ENCODE measurements around the gene ASB10.

The ASB10 gene

DNA sequence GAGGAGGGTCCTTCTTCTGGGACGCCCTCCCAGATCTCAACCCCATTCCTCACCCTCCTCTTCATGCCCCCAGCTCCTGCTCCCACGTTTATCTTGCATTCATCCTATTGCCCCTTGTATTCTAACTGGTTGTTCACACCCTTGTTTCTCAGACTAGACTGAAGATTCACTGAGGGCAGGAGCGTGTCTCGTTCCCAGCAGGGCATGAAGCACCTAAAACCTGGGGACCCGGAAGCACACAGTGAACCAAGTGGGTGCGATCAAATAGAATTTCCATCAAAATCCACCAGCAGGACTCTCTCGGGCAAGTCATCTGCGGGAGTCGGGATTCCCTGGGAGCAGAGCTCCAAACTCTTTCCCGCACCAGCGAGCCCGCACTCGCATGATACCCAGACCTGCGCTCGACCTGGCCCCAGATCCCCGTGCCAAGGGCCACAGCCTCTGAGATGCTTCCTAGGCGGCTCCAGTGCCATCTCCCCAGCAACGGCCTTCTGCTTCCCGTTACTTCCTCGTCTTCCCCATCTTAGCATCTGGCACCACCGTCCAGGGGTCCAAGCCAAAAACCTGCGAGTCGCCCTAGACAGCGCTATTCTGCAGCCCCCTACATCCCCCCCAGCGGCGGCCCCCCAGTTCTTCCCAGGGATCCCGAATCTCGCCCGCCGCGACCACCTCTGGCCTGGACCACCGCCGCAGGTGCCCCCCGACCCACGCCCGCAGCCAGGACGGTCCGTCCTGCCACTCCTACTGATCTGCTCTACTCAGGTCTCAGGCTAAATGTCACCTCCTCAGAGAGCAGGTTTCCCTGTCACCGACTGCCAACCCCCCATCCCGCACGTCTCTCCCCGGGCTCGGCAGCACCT lies 13.4 kb downstream of the ASB10 start:
- Histone ChIP-seq H3K36me3 (ENCODE audit: control insufficient read depth, low read length) (no peaks in the 10 kb centered on the region), H3K27me3 (ENCODE audit: control insufficient read depth, low read length) (peaks cover 19% of the 10 kb centered on the region), H3K9me2 (replicated peaks; ENCODE audit: control insufficient read depth, low read length) (no peaks in the 10 kb centered on the region), H3K4me2 (ENCODE audit: low read length) (no peak overlapping the region), H3F3A (ENCODE audit: control insufficient read depth, insufficient read depth) (no peaks in the 10 kb centered on the region), H3K27ac (ENCODE audit: low read depth, low read length) (no peak overlapping the region), H3K4me1 (ENCODE audit: control insufficient read depth, low read length) (no peaks in the 10 kb centered on the region), H3K4me3 (ENCODE audit: low read length) (no peak overlapping the region), H3K9me3 (ENCODE audit: control insufficient read depth, insufficient read depth, low read length) (no peaks in the 10 kb centered on the region), H4K20me1 (ENCODE audit: control insufficient read depth, insufficient read depth, low read depth, low read length) (no peaks in the 10 kb centered on the region), H3K79me2 (ENCODE audit: control insufficient read depth, low read length) (no peaks in the 10 kb centered on the region)
- no peak for TF ChIP-seq EZH2phosphoT487 (IDR thresholded peaks at IDR 0.05; ENCODE audit: borderline replicate concordance, low read length)
- TF ChIP-seq, protein P1, sequence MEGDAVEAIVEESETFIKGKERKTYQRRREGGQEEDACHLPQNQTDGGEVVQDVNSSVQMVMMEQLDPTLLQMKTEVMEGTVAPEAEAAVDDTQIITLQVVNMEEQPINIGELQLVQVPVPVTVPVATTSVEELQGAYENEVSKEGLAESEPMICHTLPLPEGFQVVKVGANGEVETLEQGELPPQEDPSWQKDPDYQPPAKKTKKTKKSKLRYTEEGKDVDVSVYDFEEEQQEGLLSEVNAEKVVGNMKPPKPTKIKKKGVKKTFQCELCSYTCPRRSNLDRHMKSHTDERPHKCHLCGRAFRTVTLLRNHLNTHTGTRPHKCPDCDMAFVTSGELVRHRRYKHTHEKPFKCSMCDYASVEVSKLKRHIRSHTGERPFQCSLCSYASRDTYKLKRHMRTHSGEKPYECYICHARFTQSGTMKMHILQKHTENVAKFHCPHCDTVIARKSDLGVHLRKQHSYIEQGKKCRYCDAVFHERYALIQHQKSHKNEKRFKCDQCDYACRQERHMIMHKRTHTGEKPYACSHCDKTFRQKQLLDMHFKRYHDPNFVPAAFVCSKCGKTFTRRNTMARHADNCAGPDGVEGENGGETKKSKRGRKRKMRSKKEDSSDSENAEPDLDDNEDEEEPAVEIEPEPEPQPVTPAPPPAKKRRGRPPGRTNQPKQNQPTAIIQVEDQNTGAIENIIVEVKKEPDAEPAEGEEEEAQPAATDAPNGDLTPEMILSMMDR (IDR thresholded peaks at IDR 0.05; ENCODE audit: low read depth, low read length, poor library complexity, severe bottlenecking), result no peak

DNA sequence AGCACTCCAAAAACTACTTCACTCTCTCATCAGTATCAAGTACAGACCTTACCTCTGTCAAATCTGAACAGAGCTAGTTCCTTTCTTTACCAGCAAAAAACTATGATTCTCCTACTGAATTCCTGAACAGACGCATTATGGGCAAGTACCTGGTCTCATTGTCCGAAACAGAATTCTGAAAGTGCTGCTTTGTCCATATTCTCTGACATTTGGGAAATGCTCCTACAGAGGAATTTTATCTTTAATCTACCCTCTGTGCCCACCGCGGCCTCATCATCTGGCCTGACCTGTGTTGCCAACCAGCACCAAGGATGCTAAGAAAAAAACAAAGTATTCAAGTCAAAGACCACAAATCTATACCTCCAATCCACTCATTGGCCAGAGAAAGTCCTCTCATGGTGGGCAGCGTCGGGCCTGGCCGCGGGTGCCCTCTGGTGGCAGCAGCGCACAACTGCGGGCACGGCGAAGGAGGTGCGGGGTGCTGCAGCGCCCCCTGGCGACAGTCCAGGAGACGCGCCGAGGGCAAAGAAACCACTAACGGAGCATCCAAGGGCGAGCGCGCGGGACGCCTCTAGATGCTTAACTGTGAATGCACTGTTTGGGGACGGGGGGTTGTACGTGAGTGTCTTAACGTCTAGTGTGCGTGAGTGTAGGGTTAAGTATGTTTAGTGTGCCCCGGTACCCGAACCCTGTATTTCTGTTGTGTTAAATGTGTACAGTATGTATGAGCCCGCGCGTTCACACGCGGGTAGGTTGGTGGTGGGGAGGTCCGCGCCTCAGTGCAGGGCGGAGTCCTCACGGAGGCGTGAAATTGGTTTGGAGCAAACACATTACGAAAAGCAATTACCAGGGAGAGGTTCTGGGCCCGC lies 14.5 kb downstream of the ASB10 start:
- Histone ChIP-seq H3K27ac (ENCODE audit: low read depth, low read length) (no peak overlapping the region), H3K79me2 (ENCODE audit: control insufficient read depth, low read length) (no peaks in the 10 kb centered on the region), H3F3A (ENCODE audit: control insufficient read depth, insufficient read depth) (no peaks in the 10 kb centered on the region), H3K4me1 (ENCODE audit: control insufficient read depth, low read length) (no peaks in the 10 kb centered on the region), H3K4me3 (ENCODE audit: low read length) (no peak overlapping the region), H3K9me3 (ENCODE audit: control insufficient read depth, insufficient read depth, low read length) (no peaks in the 10 kb centered on the region), H3K9me2 (replicated peaks; ENCODE audit: control insufficient read depth, low read length) (no peaks in the 10 kb centered on the region), H4K20me1 (ENCODE audit: control insufficient read depth, insufficient read depth, low read depth, low read length) (no peaks in the 10 kb centered on the region), H3K36me3 (ENCODE audit: control insufficient read depth, low read length) (no peaks in the 10 kb centered on the region), H3K27me3 (ENCODE audit: control insufficient read depth, low read length) (peaks cover 24% of the 10 kb centered on the region), H3K4me2 (ENCODE audit: low read length) (no peak overlapping the region)
- TF ChIP-seq, protein P1 (IDR thresholded peaks at IDR 0.05; ENCODE audit: low read depth, low read length, poor library complexity, severe bottlenecking), result peak; percentile 100
- no peak for TF ChIP-seq EZH2phosphoT487 (IDR thresholded peaks at IDR 0.05; ENCODE audit: borderline replicate concordance, low read length)

DNA sequence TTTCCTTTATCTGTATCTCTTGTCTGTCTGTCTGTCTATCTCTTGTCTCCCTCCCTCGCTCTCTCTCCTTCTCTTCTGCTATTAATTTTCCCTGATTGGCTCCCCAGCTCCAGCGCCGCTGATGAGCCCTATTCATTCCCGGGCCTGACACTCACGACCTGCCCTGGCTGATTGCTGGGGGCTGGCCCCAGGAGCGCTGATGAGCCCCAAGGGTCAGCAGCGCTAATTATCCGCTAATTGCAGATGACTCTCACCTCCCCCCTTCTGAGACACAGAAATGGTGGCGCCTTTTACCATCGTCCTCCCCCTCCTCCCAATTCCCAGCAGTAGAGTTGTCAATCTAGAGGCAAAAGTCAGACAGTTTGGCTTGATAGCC lies 18.3 kb downstream of the ASB10 start:
- no peaks in the 10 kb centered on the region for H3K9me2 ChIP-seq (replicated peaks; ENCODE audit: control insufficient read depth, low read length)
- no peaks in the 10 kb centered on the region for H3K4me1 ChIP-seq (ENCODE audit: control insufficient read depth, low read length)
- no peaks in the 10 kb centered on the region for H3K79me2 ChIP-seq (ENCODE audit: control insufficient read depth, low read length)
- H3K9me3 ChIP-seq (ENCODE audit: control insufficient read depth, insufficient read depth, low read length), result no peaks in the 10 kb centered on the region
- H3K27me3 ChIP-seq (ENCODE audit: control insufficient read depth, low read length), result peaks cover 49% of the 10 kb centered on the region
- no peak for TF ChIP-seq EZH2phosphoT487 (IDR thresholded peaks at IDR 0.05; ENCODE audit: borderline replicate concordance, low read length)
- TF ChIP-seq, protein P1 (IDR thresholded peaks at IDR 0.05; ENCODE audit: low read depth, low read length, poor library complexity, severe bottlenecking), result no peak
- H3K36me3 ChIP-seq (ENCODE audit: control insufficient read depth, low read length), result no peaks in the 10 kb centered on the region
- H3K4me2 ChIP-seq (ENCODE audit: low read length), result no peak overlapping the region
- no peaks in the 10 kb centered on the region for H4K20me1 ChIP-seq (ENCODE audit: control insufficient read depth, insufficient read depth, low read depth, low read length)
- no peaks in the 10 kb centered on the region for H3F3A ChIP-seq (ENCODE audit: control insufficient read depth, insufficient read depth)
- no peak overlapping the region for H3K27ac ChIP-seq (ENCODE audit: low read depth, low read length)
- H3K4me3 ChIP-seq (ENCODE audit: low read length), result no peak overlapping the region

Measured in DOHH2 (cell line).